OCI-LY3 (cell line): ENCODE data around the gene PITPNM1.

Source experiments
- H2AFZ ChIP-seq: fragments of 200-600, 300-600 bp; shearing (Covaris generic); 2 replicates; pipeline ENCODE4 v1.6.0; 2014; ENCODE audit warnings: antibody characterized with exemption, low read depth, low read length
- H3K27ac ChIP-seq: fragments of 200-600, 300-600 bp; sonication (generic); 2 replicates; pipeline ENCODE4 v1.5.1; 2014; ENCODE audit warnings: mild to moderate bottlenecking, low read length, moderate library complexity, mixed read lengths
- H3K27me3 ChIP-seq: fragments of 200-600, 300-600 bp; sonication (generic); 2 replicates; pipeline ENCODE4 v1.6.1; 2014; ENCODE audit warnings: low read depth, low read length, mixed read lengths
- H3K36me3 ChIP-seq: fragments of 200-600, 300-600 bp; sonication (generic); replicated peaks from 2 replicates; pipeline ENCODE3; 2014; ENCODE audit warnings: low read depth, low read length, mixed read lengths
- H3K4me1 ChIP-seq: fragments of 300-600, 200-600 bp; sonication (generic); 2 replicates; pipeline ENCODE4 v1.6.1; 2014; ENCODE audit warnings: low read length, mixed read lengths
- H3K4me2 ChIP-seq: fragments of 200-600, 300-600 bp; sonication (generic); 2 replicates; pipeline ENCODE4 v1.6.1; 2014; ENCODE audit warnings: low read length, mixed read lengths
- H3K4me3 ChIP-seq: fragments of 300-600, 200-600 bp; sonication (generic); 2 replicates; pipeline ENCODE4 v1.5.1; 2014; ENCODE audit warnings: antibody characterized with exemption, mild to moderate bottlenecking, low read length, moderate library complexity
- H3K79me2 ChIP-seq: fragments of 300-600, 200-600 bp; shearing (Covaris generic); 2 replicates; pipeline ENCODE4 v1.6.1; 2014; ENCODE audit warnings: mild to moderate bottlenecking, low read length, mixed read lengths
- H3K9ac ChIP-seq: fragments of 300-600, 200-600 bp; shearing (Covaris generic); 2 replicates; pipeline ENCODE4 v1.6.0; 2014; ENCODE audit warnings: mild to moderate bottlenecking, low read length, moderate library complexity
- H3K9me3 ChIP-seq: fragments of 200-600, 300-600 bp; shearing (Covaris generic); 2 replicates; pipeline ENCODE4 v1.6.1; 2014; ENCODE audit warnings: low read length, mixed read lengths; ENCODE audit not compliant: insufficient read depth
- H4K20me1 ChIP-seq: fragments of 200-600, 300-600 bp; sonication (generic); 2 replicates; pipeline ENCODE4 v1.6.1; 2016; ENCODE audit warnings: low read length, mixed read lengths; ENCODE audit not compliant: insufficient read depth
- EZH2phosphoT487 ChIP-seq: fragments of 200-600 bp; shearing (Covaris generic); IDR thresholded peaks from 2 replicates; pipeline ENCODE4 v1.6.1; 2018; ENCODE audit warnings: antibody characterized with exemption, mixed run types, low read depth
- TF ChIP-seq, protein P1 (sequence below): fragments of 200-600, 300-600 bp; sonication (generic); IDR thresholded peaks from 2 replicates; pipeline ENCODE4 v1.5.1; 2014; ENCODE audit warnings: antibody characterized with exemption, low read length, low read depth

The PITPNM1 gene

DNA sequence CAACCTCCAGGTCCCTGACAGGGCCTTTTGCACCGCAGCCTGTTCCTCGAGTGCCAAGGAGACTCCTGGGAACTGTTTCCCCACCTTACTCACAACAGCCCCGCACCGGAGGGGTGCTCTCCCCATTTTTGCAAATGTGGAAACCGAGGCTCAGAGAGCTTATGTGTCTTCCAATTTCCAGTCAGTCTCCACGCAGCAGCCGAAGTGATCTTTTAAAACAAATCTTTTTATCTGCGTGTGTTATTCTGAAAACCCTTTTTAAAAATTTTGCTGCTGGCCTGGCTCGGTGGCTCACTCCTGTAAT, 35.7 kb downstream of the PITPNM1 start:
- Histone ChIP-seq H4K20me1 (no peaks in the 10 kb centered on the region), H3K36me3 (no peaks in the 10 kb centered on the region), H3K27me3 (no peaks in the 10 kb centered on the region), H3K27ac (peak overlapping the region; percentile 48), H3K79me2 (peaks cover 15% of the 10 kb centered on the region), H3K4me1 (peaks cover 46% of the 10 kb centered on the region), H3K4me3 (peak overlapping the region; percentile 93), H3K4me2 (peak overlapping the region; percentile 92), H3K9me3 (no peaks in the 10 kb centered on the region), H2AFZ (peak overlapping the region; percentile 85), H3K9ac (peak overlapping the region; percentile 85)
- TF ChIP-seq, protein P1, sequence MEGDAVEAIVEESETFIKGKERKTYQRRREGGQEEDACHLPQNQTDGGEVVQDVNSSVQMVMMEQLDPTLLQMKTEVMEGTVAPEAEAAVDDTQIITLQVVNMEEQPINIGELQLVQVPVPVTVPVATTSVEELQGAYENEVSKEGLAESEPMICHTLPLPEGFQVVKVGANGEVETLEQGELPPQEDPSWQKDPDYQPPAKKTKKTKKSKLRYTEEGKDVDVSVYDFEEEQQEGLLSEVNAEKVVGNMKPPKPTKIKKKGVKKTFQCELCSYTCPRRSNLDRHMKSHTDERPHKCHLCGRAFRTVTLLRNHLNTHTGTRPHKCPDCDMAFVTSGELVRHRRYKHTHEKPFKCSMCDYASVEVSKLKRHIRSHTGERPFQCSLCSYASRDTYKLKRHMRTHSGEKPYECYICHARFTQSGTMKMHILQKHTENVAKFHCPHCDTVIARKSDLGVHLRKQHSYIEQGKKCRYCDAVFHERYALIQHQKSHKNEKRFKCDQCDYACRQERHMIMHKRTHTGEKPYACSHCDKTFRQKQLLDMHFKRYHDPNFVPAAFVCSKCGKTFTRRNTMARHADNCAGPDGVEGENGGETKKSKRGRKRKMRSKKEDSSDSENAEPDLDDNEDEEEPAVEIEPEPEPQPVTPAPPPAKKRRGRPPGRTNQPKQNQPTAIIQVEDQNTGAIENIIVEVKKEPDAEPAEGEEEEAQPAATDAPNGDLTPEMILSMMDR = no peak; the same call in 1 of the 2 replicates
- TF ChIP-seq EZH2phosphoT487 = no peak

GRCh38 chr11:67468759-67469507, 36.2 kb downstream of the PITPNM1 start, which contains the start of gene TMEM134:
Gene TMEM134 (minus strand): TSS chr11:67469251. CDS start chr11:67469192, 59 bp downstream.
- Histone ChIP-seq H4K20me1 (no peaks in the 10 kb centered on the region), H3K9ac (peak within 1 kb of the TSS; percentile 87), H3K4me3 (peak within 1 kb of the TSS; percentile 93), H3K79me2 (peaks cover 15% of the 10 kb centered on the region), H2AFZ (peak within 1 kb of the TSS; percentile 85), H3K27ac (peak within 1 kb of the TSS; percentile 53), H3K9me3 (no peaks in the 10 kb centered on the region), H3K27me3 (no peaks in the 10 kb centered on the region), H3K4me2 (peak within 1 kb of the TSS; percentile 92), H3K4me1 (peaks cover 51% of the 10 kb centered on the region), H3K36me3 (no peaks in the 10 kb centered on the region)
- TF ChIP-seq, protein P1 = peak; percentile 65
- no peak for TF ChIP-seq EZH2phosphoT487

DNA sequence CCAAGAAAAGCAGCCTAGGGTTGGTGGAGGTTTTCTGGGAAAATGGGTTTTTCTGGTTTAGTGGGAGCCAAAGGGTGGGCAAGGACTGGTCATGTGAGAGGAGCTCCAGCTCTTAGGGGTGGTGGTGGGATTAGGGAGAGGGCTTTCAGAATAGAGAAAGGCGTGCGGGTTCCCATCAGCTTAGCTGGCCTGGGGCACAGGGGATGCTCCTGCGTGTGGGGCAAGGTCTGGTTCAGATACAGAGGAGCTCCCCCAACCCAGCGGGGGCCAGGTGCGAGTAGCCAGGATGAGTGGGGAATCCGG, 36.8 kb downstream of the PITPNM1 start:
- peak overlapping the region; percentile 53; the same call in 1 of the 2 replicates for H3K27ac ChIP-seq
- H3K4me2 ChIP-seq = peak overlapping the region; percentile 87
- TF ChIP-seq, protein P1 = no peak
- TF ChIP-seq EZH2phosphoT487 = no peak
- H3K27me3 ChIP-seq = no peaks in the 10 kb centered on the region
- no peaks in the 10 kb centered on the region for H3K36me3 ChIP-seq
- peaks cover 53% of the 10 kb centered on the region for H3K4me1 ChIP-seq
- peak overlapping the region; percentile 87 for H3K9ac ChIP-seq
- no peaks in the 10 kb centered on the region for H3K9me3 ChIP-seq
- H4K20me1 ChIP-seq = no peaks in the 10 kb centered on the region
- peaks cover 15% of the 10 kb centered on the region for H3K79me2 ChIP-seq
- peak overlapping the region; percentile 93 for H3K4me3 ChIP-seq
- no peak overlapping the region for H2AFZ ChIP-seq

DNA sequence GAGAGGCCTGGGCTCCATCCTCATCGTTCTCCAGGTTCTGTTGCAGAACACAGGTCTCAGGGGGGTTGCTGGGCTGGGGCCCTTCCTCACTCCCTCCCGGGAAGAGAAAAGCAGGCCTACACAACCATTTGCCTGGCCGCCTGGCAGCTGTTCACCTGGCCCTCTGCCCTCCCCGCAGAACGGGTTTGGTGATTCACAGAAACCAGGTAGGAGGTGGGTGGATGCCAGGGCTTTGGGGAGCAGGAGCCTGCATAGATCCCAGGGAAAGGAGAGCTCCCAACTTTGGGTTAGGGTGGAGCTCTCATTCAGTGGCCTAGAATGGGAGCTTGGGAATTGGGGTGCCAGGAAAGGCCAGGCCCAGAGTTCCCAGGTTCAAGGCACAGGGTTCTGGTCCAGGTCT, 37.1 kb downstream of the PITPNM1 start:
- Histone ChIP-seq H3K27ac (no peak overlapping the region), H3K9ac (peak overlapping the region; percentile 87), H3K4me3 (peak overlapping the region; percentile 93), H4K20me1 (no peaks in the 10 kb centered on the region), H3K4me2 (peak overlapping the region; percentile 87), H2AFZ (no peak overlapping the region), H3K79me2 (peaks cover 15% of the 10 kb centered on the region), H3K9me3 (no peaks in the 10 kb centered on the region), H3K36me3 (no peaks in the 10 kb centered on the region), H3K27me3 (no peaks in the 10 kb centered on the region), H3K4me1 (peaks cover 53% of the 10 kb centered on the region)
- TF ChIP-seq, protein P1 = no peak
- TF ChIP-seq EZH2phosphoT487 = no peak
